ENCODE results near the gene HMOX2.

HMOX2 gene

GRCh38 chr16:4522051-4522581 is 45.9 kb downstream of the HMOX2 start:
- H3K79me2 ChIP-seq (ENCODE audit: control insufficient read depth, low read length): no peaks in the 10 kb centered on the region
- H3K4me3 ChIP-seq (ENCODE audit: low read length): no peak overlapping the region
- no peaks in the 10 kb centered on the region for H3K27me3 ChIP-seq (ENCODE audit: control insufficient read depth, low read length)
- no peaks in the 10 kb centered on the region for H4K20me1 ChIP-seq (ENCODE audit: control insufficient read depth, insufficient read depth, low read depth, low read length)
- no peaks in the 10 kb centered on the region for H3K9me2 ChIP-seq (replicated peaks; ENCODE audit: control insufficient read depth, low read length)
- no peak overlapping the region for H3K4me2 ChIP-seq (ENCODE audit: low read length)
- H3K36me3 ChIP-seq (ENCODE audit: control insufficient read depth, low read length): no peaks in the 10 kb centered on the region
- H3K9me3 ChIP-seq (ENCODE audit: control insufficient read depth, insufficient read depth, low read length): no peaks in the 10 kb centered on the region
- no peak overlapping the region for H3K27ac ChIP-seq (ENCODE audit: low read depth, low read length)
- H3F3A ChIP-seq (ENCODE audit: control insufficient read depth, insufficient read depth): no peaks in the 10 kb centered on the region
- no peak for TF ChIP-seq EZH2phosphoT487 (IDR thresholded peaks at IDR 0.05; ENCODE audit: borderline replicate concordance, low read length)
- TF ChIP-seq CTCF (IDR thresholded peaks at IDR 0.05; ENCODE audit: low read depth, low read length, poor library complexity, severe bottlenecking): no peak
- peaks cover 4% of the 10 kb centered on the region for H3K4me1 ChIP-seq (ENCODE audit: control insufficient read depth, low read length)

- H4K20me1 ChIP-seq (ENCODE audit: control insufficient read depth, insufficient read depth, low read depth, low read length): no peaks in the 10 kb centered on the region
- no peaks in the 10 kb centered on the region for H3K9me3 ChIP-seq (ENCODE audit: control insufficient read depth, insufficient read depth, low read length)
- peaks cover 4% of the 10 kb centered on the region for H3K4me1 ChIP-seq (ENCODE audit: control insufficient read depth, low read length)
- TF ChIP-seq CTCF (IDR thresholded peaks at IDR 0.05; ENCODE audit: low read depth, low read length, poor library complexity, severe bottlenecking) (no peak), EZH2phosphoT487 (IDR thresholded peaks at IDR 0.05; ENCODE audit: borderline replicate concordance, low read length) (no peak)
- no peaks in the 10 kb centered on the region for H3K9me2 ChIP-seq (replicated peaks; ENCODE audit: control insufficient read depth, low read length)
- H3K4me3 ChIP-seq (ENCODE audit: low read length): no peak overlapping the region
- H3F3A ChIP-seq (ENCODE audit: control insufficient read depth, insufficient read depth): no peaks in the 10 kb centered on the region
- H3K36me3 ChIP-seq (ENCODE audit: control insufficient read depth, low read length): no peaks in the 10 kb centered on the region
- no peaks in the 10 kb centered on the region for H3K27me3 ChIP-seq (ENCODE audit: control insufficient read depth, low read length)
- H3K4me2 ChIP-seq (ENCODE audit: low read length): no peak overlapping the region
- no peak overlapping the region for H3K27ac ChIP-seq (ENCODE audit: low read depth, low read length)
- no peaks in the 10 kb centered on the region for H3K79me2 ChIP-seq (ENCODE audit: control insufficient read depth, low read length)
Observed at GRCh38 chr16:4523686-4524085, 47.5 kb downstream of the HMOX2 start.

- no peaks in the 10 kb centered on the region for H3K9me3 ChIP-seq (ENCODE audit: control insufficient read depth, insufficient read depth, low read length)
- peaks cover 11% of the 10 kb centered on the region for H3K4me1 ChIP-seq (ENCODE audit: control insufficient read depth, low read length)
- TF ChIP-seq CTCF (IDR thresholded peaks at IDR 0.05; ENCODE audit: low read depth, low read length, poor library complexity, severe bottlenecking) (no peak), EZH2phosphoT487 (IDR thresholded peaks at IDR 0.05; ENCODE audit: borderline replicate concordance, low read length) (no peak)
- no peak overlapping the region for H3K27ac ChIP-seq (ENCODE audit: low read depth, low read length)
- no peaks in the 10 kb centered on the region for H3K36me3 ChIP-seq (ENCODE audit: control insufficient read depth, low read length)
- no peaks in the 10 kb centered on the region for H3K9me2 ChIP-seq (replicated peaks; ENCODE audit: control insufficient read depth, low read length)
- H3K79me2 ChIP-seq (ENCODE audit: control insufficient read depth, low read length): no peaks in the 10 kb centered on the region
- no peaks in the 10 kb centered on the region for H3F3A ChIP-seq (ENCODE audit: control insufficient read depth, insufficient read depth)
- no peak overlapping the region for H3K4me3 ChIP-seq (ENCODE audit: low read length)
- H3K4me2 ChIP-seq (ENCODE audit: low read length): no peak overlapping the region
- no peaks in the 10 kb centered on the region for H3K27me3 ChIP-seq (ENCODE audit: control insufficient read depth, low read length)
- H4K20me1 ChIP-seq (ENCODE audit: control insufficient read depth, insufficient read depth, low read depth, low read length): no peaks in the 10 kb centered on the region
Observed at GRCh38 chr16:4524571-4524970, 48.4 kb downstream of the HMOX2 start.
